Heart left ventricle (tissue), 16 donors: ENCODE data around the gene ODC1. TPM values are rescaled to one million over a fixed set of nuclear protein-coding genes. Genes with fewer than 3 reads are reported as not detected.

Experiments
- ATAC-seq, 4 donors: fragments of 200-7000 bp; cut with Tn5 transposase; one replicate each; pipeline ENCODE4 v1.9.1; 2020 to 2022; ENCODE audit warnings: moderate library complexity in 4 of 4, mild to moderate bottlenecking in 3 of 4, moderate number of reproducible peaks in 1 of 4
- DNase-seq, 5 donors: peaks; one replicate each; pipeline ENCODE4 v3.0.0-alpha.2; 2020
- H3K27ac ChIP-seq, 12 donors: fragments of 200-600 bp; sonication (generic) in 4 of 12; one replicate each; pipeline versions ENCODE4 v1.5.0 to v1.8.0; 2016 to 2022; ENCODE audit warnings: mild to moderate bottlenecking in 2 of 12
- H3K27me3 ChIP-seq, 9 donors: fragments of 200-600 bp; sonication (generic) in 2 of 9; one replicate each; pipeline versions ENCODE4 v1.5.1 to v1.8.0; 2016 to 2022; ENCODE audit warnings: mild to moderate bottlenecking in 3 of 9
- H3K36me3 ChIP-seq, 9 donors: fragments of 200-600 bp; sonication (generic) in 2 of 9; one replicate each; pipeline versions ENCODE4 v1.5.0 to v1.8.0; 2018 to 2022; ENCODE audit warnings: mild to moderate bottlenecking in 2 of 9
- H3K4me1 ChIP-seq, 12 donors: fragments of 200-600 bp; sonication (generic) in 4 of 12; one replicate each; pipeline versions ENCODE4 v1.5.0 to v1.8.0; 2016 to 2022; ENCODE audit warnings: mild to moderate bottlenecking in 3 of 12
- H3K4me3 ChIP-seq, 12 donors: fragments of 200-600 bp; sonication (generic) in 4 of 12; one replicate each; pipeline versions ENCODE4 v1.5.0 to v1.8.0; 2017 to 2022; ENCODE audit warnings: mild to moderate bottlenecking in 9 of 12, moderate library complexity in 4 of 12
- H3K9me3 ChIP-seq, 12 donors: fragments of 200-600 bp; sonication (generic) in 4 of 12; one replicate each; pipeline versions ENCODE4 v1.5.0 to v1.8.0; 2016 to 2022; ENCODE audit warnings: mild to moderate bottlenecking in 1 of 12
- POLR2A ChIP-seq, 2 donors: fragments of 450-650 bp; IDR thresholded peaks; one replicate each; pipeline ENCODE4 v1.6.1; 2017; ENCODE audit warnings: antibody characterized with exemption in 2 of 2, mild to moderate bottlenecking in 2 of 2, moderate library complexity in 2 of 2
- WGBS, 4 donors: extraction: QIAGEN DNeasy Blood & Tissue Kit in 2 of 4; methylation state at CpG; one replicate each; pipeline versions ENCODE4 v1.1.5 to v1.1.7; 2013 to 2018; 5-methylcytosine and 5-hydroxymethylcytosine counted together
- intact Hi-C, 10 donors: fragments of 100-400 bp; cut with DNase I; formaldehyde crosslinking; loops; one replicate each; pipeline versions ENCODE4 v1.11.1 to v1.14.2; 2022
- polyA plus RNA-seq, 2 donors: library from polyadenylated mRNA; stranded (reverse); fragments of 200-250 nt; gene quantifications; one replicate each; pipeline ENCODE4 v1.2.3, GENCODE V29; 2013
- total RNA-seq, 9 donors: library from RNA; depleted of rRNA in 2 of 9; stranded (reverse); fragments of >200 nt in 2 of 9; fragmentation: NEBNext Ultra II Directional in 3 of 9; extraction: Animal tissue kit (Norgen Biotek cat#: 25700) in 3 of 9; gene quantifications; one replicate each; pipeline versions ENCODE4 v1.1.0 to v1.2.4, GENCODE V29; 2016 to 2023
- TF ChIP-seq, protein P1 (sequence below), 12 donors: fragments of 200-600 bp; sonication (generic) in 4 of 12; IDR thresholded peaks; one replicate each; pipeline versions ENCODE4 v1.5.0 to v1.8.0; 2018 to 2022; ENCODE audit warnings: antibody characterized with exemption in 12 of 12, mild to moderate bottlenecking in 5 of 12
- donor health status: ischemic (EF 13 %, LVEDD 7.1; RV severe dilation, severe dysfunction).
- donor health status: healthy with polysubstance abuse.
- donor health status: DM: no; HTN: yes; CAD: no.
- donor health status: DM: no; HTN: no; CAD: no.
- donor health status: ischemic (EF 25% LVEDD 6.9; RV normal size, moderate dysfunction).
- donor health status: ischemic (EF 25% LVEDD 5.7; RV mildly dilated, moderate dysfunction).
- donor health status: healthy.
- donor health status: DM: yes; HTN: yes; CAD: no.
- donor health status: ischemic (EF 35%, LVEDD 5.7; RV mildly dilated, moderate dysfunction).
- donor health status: nonischemic (EF 11% LVEDD 7.7; RV severe dilation, severe dysfunction).
- donor health status: DM: yes; HTN: yes; CAD: no.
- donor health status: PGD.
- donor health status: ischemic (EF 29% LVEDD 5.4; RV normal size, mild dysfunction).
- donor health status: nonischemic (EF 23%, LVEDD 6.1; RV moderate dilation, normal function).

The ODC1 gene
- total and polyA plus RNA-seq, 11 donors, result 6.1 to 103 (median 48.2) TPM

DNA sequence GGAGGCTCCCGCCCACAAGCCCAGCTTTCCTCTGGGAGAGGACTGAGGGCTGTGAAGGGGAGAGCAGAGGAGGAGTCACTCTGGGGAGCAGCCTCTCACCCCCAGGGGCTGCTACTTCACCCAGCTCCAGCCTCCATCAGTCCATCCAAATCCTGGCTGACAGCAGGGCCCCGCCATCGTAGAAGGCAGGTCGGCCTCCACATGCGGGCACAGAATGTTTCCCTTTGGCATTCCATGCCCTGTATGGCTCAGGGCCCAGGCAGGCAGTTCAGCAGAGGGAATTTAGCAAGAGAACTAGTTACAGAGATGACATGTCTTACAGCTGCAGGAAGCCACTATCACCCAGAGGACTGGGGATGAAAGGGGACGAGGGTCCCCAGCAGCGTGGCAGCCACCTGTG, 6.4 kb upstream of the ODC1 start:
- ATAC-seq (peak; percentile 68 to 87 (median 72)), DNase-seq (peak in 2 of 5 donors; percentile 61 to 70)
- Histone ChIP-seq H3K9me3 (no peaks in the 10 kb centered on the region), H3K27me3 (no peaks in the 10 kb centered on the region), H3K4me3 (no peak overlapping the region), H3K27ac (peak overlapping the region in 8 of 12 donors; percentile 25 to 69 (median 48)), H3K36me3 (no peaks in the 10 kb centered on the region), H3K4me1 (peaks cover 0 to 26% (median 11%) of the 10 kb centered on the region in 12 donors)
- intact Hi-C loops, result loop anchor here in 2 of 10 donors (5.0 to 10.0 kb wide), 2 partner anchors 190 to 203 kb away; no protein-coding TSS in a partner anchor
- WGBS, 4 donors, result 55 to 82% (median 76%) methylated on average over 5 to 7 of the region's 7 CpGs
- TF ChIP-seq POLR2A (IDR thresholded peaks at IDR 0.05), result no peak
- TF ChIP-seq, protein P1, sequence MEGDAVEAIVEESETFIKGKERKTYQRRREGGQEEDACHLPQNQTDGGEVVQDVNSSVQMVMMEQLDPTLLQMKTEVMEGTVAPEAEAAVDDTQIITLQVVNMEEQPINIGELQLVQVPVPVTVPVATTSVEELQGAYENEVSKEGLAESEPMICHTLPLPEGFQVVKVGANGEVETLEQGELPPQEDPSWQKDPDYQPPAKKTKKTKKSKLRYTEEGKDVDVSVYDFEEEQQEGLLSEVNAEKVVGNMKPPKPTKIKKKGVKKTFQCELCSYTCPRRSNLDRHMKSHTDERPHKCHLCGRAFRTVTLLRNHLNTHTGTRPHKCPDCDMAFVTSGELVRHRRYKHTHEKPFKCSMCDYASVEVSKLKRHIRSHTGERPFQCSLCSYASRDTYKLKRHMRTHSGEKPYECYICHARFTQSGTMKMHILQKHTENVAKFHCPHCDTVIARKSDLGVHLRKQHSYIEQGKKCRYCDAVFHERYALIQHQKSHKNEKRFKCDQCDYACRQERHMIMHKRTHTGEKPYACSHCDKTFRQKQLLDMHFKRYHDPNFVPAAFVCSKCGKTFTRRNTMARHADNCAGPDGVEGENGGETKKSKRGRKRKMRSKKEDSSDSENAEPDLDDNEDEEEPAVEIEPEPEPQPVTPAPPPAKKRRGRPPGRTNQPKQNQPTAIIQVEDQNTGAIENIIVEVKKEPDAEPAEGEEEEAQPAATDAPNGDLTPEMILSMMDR (IDR thresholded peaks at IDR 0.05), result no peak

DNA sequence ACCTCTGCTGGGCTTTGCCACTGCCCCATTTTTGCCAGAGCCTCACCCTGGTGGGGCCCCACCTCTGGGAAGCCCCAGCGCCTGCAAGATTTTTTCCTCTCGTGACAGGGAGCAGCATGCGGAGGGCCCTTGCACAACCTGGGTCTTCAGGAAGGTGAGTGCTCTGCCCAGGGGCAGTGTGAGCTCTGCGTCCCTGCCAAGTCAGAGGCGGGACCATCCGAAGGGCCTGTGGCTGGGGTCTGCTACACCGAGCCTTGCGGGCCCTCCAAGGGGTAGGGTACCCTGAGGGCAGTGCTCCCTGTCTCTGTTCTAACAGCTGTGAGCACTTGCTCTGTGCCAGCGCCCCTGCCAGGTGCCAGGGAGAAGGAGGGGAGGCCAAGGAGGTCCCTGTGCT, 5.8 kb upstream of the ODC1 start:
- DNase-seq (no peak), ATAC-seq (peak in 1 of 4 donors; percentile 11)
- Histone ChIP-seq H3K27ac (peak overlapping the region in 5 of 12 donors; percentile 34 to 61 (median 49)), H3K4me3 (no peak overlapping the region), H3K9me3 (no peaks in the 10 kb centered on the region), H3K4me1 (peaks cover 0 to 32% (median 16%) of the 10 kb centered on the region in 12 donors), H3K27me3 (no peaks in the 10 kb centered on the region), H3K36me3 (no peaks in the 10 kb centered on the region)
- WGBS, 4 donors, result 92 to 96% (median 94%) methylated on average over 4 to 9 of the region's 9 CpGs
- TF ChIP-seq, protein P1 (IDR thresholded peaks at IDR 0.05), result no peak
- TF ChIP-seq POLR2A (IDR thresholded peaks at IDR 0.05), result no peak
- intact Hi-C loops, result loop anchor here in 2 of 10 donors (5.0 to 10.0 kb wide), 2 partner anchors 191 to 203 kb away; no protein-coding TSS in a partner anchor

DNA sequence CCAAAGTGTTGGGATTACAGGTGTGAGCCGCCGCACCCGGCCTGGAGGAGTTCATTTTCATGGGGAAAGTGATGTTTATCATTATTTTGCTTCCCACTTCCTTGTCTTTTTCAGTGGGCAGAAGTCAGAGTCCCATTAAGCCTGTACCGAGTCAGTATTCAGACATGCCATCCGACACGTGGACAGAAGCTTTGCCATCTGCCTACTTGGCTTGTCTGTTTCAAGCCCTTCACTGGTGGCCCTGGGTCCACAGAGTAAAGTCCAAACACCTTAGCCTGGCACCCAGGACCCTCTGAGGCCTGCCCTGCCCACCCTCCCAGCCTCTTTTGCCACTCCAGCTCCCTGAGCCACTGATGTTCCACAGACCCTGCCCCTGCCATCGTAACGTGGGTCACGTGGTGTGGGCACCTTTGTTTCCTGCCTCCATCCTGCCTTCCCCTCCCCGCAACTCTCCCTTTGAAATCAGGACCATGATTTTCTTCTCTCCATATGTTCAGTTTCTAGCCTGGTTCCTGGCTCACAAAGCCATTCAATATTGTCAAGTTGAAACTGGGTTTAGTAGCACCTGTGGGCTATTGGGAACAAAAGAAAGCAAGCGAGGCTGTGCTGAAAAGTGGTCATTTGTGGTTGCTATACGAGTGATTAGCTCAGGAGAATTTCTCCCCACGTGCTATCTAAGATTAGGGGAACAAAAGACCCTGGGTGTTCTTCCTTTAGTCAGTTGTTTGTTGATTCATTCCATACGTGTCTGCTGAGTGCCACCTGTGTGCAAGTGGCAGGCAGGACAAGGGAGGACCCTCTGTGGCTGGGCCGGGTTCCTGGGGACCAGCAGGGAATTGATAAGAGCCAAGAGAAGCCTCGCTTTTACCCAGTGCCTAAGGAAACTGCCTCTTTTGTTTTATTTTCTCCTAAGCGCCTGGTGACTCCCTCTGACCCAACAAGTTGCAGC, 5.1 kb upstream of the ODC1 start:
- 87 to 91% (median 90%) methylated on average over 17 of the region's 17 CpGs for WGBS, 4 donors
- Histone ChIP-seq H3K27ac (no peak overlapping the region), H3K4me3 (no peak overlapping the region), H3K27me3 (no peaks in the 10 kb centered on the region), H3K9me3 (no peaks in the 10 kb centered on the region), H3K36me3 (no peaks in the 10 kb centered on the region), H3K4me1 (peaks cover 0 to 34% (median 17%) of the 10 kb centered on the region in 12 donors)
- intact Hi-C loops, result loop anchor here in 2 of 10 donors (5.0 to 10.0 kb wide), 2 partner anchors 192 to 204 kb away; no protein-coding TSS in a partner anchor
- DNase-seq, result no peak
- ATAC-seq, result no peak
- TF ChIP-seq POLR2A (IDR thresholded peaks at IDR 0.05), result no peak
- TF ChIP-seq, protein P1 (IDR thresholded peaks at IDR 0.05), result no peak

DNA sequence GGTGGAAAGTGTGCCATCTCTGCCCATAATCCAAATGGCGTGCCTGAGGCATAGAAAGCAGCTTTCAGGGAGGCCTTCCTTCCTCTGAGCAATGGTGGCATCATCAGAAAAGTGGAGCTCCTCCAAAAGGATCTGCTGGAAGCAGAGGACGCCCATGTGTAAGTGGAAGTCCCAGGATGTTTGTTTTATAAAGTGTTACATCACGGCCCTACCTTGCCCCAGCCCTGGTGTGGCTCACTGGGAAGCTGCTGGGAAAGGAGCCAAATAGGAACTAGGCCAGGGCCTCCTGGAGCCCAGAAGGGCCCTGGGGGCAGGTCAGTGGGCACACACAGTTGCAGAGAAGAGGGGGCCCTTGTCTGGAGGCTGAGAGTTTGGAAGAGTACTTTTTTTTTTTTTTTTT, 4.2 kb upstream of the ODC1 start:
- H3K4me3 ChIP-seq, result no peak overlapping the region
- H3K36me3 ChIP-seq, result no peaks in the 10 kb centered on the region
- H3K27me3 ChIP-seq, result no peaks in the 10 kb centered on the region
- ATAC-seq (no peak), DNase-seq (peak in 1 of 5 donors; percentile 54)
- intact Hi-C loops, result loop anchor here in 2 of 10 donors (5.0 to 10.0 kb wide), 2 partner anchors 192 to 205 kb away; no protein-coding TSS in a partner anchor
- H3K9me3 ChIP-seq, result no peaks in the 10 kb centered on the region
- TF ChIP-seq POLR2A (IDR thresholded peaks at IDR 0.05), result no peak
- TF ChIP-seq, protein P1 (IDR thresholded peaks at IDR 0.05), result no peak
- H3K27ac ChIP-seq, result peak overlapping the region in 1 of 12 donors; percentile 41
- H3K4me1 ChIP-seq, result peaks cover 0 to 38% (median 18%) of the 10 kb centered on the region in 12 donors
- 54 to 68% (median 61%) methylated on average over 3 of the region's 3 CpGs for WGBS, 4 donors
